NCI-H2171 (cell line): ENCODE data around the gene TRHDE.
"Not testable (repeated sequence)": the region's sequence is repeated elsewhere in the genome, so short reads cannot be mapped to it uniquely, and the experiment has no call there.

Source experiments
- DNase-seq: peaks from one replicate; lab custom pipeline; 2025; lab: John Stamatoyannopoulos, UW

The TRHDE gene

DNA sequence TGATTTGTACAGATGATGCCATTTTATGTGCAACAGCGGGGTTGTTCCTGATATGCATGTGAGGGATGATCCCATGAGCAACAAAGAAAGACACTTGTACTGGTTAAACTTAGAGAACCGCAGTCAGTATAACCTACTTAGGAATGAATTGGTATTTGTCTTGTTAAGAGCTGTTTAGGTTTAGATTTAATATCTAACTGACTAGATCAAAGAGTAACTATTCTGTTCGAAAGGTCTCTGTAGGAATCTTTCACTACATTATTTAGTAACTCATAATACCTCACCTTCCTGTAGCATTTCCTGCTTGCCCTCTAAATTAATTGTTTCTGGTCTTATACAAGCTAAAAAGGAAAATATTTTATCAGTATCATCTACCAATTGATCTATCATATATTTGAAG lies 350.4 kb downstream of the TRHDE start:
- DNase-seq: no peak

DNA sequence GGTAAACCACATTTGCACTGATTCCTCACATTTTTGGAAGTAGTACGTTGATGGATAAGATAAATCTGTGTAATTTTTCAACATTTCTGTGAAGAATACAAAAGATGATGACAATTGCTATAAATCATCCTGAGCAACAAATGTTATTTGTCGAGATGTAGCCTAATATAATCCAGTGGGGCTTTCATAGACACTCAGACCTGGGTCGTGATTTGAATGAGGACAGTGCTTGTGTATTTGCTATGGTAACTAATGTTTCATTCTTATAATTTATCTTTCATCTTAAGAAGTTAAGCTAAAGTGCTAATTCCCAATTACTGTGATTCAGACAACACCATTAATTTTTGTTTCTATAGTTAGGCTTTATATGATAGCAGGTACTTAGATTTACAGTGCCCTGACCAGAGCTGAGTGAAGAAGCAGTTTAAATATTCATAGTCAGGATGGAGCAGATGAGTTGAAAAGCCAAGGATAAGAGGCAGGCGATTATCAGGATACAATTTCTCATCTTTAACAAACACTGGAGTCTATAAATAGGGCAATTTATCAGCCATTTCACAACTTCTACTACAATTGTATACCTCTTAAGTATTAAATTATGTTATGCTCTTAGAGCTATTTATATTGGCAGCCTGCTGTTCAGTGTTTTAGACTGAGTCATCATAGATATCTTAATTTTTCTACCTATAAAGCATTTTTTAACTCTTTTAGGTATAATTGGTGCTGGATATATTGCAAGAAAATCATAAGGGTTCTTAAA lies 359.9 kb downstream of the TRHDE start:
- DNase-seq: no peak

DNA sequence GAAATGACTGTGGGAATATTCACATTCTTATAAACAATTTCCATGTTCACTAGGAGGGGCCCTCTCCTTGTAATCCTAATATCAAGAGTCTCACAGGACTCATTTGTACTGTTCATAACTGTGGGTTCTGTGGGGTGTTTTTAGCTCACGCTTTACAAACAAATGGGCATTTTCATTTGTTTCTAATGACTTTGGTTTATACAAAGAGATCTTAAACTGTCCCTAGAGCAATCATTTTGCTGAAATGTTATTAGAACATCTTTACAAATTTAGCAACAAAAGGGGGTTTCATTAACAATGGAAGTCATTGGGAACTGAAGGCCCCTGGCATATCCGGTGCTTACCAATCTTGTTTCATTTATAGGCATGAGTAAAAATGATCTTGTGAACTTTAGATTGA lies 370.5 kb downstream of the TRHDE start:
- DNase-seq: no peak

DNA sequence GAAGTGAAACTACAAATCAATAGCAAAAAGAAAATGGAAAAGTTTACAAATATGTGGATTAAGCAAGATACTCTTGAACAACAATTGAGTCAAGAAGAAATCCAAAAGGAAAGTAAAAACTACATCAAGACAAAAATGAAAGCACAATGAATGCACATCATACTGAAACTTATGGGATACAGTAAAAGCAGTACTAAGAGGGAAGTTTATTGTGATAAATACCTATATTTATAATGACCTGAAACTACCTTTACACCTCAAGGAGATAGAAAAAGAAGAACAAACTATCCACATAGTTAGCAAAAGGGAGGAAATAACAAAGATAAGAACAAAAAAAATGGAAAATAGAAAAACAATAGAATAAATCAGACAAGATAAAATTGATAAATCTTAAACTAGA lies 375.0 kb downstream of the TRHDE start:
- DNase-seq: no peak

DNA sequence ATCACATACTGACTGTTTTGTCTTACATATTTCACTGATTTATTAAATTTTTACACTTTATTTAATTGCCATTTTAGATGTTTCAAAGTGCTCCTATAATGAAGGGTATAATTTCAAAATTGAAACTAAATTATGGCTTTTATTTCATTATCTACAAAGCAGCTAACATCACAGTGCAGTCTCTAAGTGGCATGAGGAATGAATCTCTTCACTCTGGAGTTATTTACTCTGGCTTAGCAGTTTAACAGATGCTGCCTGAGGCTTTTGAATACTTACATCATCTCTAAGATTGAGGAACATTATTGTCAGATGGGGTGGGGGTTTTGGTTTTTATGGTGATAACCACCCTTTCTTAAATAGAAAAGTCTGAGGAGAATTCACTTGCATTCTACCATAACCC lies 386.4 kb downstream of the TRHDE start:
- DNase-seq: no peak

DNA sequence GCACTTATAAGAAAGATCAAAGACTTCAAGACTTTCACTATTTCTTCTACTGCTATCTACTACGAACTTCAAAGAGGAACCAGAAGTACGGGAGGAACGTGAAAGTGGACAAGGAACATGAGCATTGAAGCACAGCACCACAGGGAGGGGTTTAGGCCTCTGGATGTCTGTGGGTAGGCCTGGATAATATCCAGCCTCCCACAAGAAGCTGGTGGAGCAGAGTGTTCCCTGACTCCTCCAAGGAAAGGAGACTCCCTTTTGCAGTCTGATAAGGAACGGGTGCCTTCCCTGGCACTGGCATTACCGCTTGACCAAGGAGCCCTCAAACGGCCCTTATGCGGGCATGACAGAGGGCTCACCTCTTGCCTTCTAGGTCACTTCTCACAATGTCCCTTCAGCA lies 388.0 kb downstream of the TRHDE start:
- not testable (repeated sequence) for DNase-seq

DNA sequence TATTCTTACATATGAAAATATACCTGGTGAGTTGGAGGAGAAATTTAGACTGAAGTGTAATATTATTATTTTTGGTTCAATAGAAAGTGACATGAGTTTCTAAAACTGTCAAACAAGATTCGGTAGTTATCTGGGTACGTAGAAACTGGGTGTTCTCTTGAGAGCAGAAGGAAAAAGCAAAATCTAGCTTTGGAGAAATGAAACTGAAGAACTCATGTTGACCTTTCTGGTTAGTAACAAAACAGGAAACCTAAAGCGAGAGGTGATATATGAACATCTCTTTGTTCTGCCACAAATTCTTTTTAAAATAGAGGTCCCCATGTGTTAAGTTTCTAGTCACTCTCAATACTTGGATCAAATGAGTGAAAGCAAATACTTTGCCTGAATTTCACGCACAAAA lies 401.7 kb downstream of the TRHDE start:
- no peak for DNase-seq

DNA sequence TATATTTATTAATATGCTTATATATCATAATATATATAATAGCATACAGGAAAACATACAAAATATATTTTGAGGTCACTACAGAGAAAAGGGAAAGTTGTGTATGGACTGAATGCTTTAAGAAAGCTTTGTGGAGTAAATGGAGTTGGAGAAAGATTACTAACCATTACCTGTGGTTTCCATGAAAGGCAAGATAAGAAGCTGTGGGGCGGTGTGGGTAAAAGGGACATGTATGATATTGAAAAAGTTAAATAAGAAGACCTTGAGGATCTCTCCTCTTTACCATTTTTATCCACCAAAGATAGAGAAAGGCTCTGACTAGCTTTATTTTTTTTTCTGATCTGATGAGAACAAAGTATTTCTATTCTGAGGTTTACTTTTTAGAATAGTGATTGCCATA lies 404.4 kb downstream of the TRHDE start:
- DNase-seq: no peak

DNA sequence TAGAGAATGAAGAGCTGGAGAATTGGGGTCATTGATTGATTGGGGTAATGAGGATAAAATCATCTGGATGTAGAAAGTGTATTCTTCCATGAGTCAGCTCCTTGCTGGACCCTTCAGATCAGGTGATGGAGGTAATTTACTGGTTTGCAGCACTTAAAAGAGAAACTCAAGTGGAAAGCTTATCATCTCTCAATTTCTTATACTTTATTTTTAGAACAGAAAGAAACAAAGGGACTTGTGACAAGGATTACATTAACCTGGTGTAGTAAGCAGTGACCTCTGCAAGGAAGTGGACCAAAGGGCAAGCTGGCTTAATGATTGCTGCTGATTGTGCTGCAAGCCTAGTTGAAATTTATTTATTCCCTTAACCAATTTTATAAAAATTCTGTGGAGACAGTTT lies 405.0 kb downstream of the TRHDE start:
- no peak for DNase-seq

DNA sequence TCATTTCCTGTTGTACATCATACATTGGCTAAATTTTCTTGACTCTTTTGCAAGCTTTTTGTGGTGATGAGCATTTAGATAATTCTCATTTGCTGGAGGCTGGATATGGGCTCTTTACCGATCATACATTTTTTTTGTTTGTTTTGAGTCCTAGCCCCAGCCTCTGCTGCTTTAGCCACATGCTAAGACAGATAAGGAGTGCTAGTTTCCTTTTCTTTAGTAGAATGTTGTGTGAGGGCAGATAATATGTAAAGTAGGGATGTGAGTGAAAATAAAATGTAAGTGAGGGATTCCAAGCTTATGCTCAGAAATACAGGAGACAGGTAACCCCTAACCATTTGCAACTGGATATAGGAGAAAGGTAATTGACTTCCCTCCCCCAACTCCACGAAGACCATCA lies 405.7 kb downstream of the TRHDE start:
- DNase-seq: no peak

DNA sequence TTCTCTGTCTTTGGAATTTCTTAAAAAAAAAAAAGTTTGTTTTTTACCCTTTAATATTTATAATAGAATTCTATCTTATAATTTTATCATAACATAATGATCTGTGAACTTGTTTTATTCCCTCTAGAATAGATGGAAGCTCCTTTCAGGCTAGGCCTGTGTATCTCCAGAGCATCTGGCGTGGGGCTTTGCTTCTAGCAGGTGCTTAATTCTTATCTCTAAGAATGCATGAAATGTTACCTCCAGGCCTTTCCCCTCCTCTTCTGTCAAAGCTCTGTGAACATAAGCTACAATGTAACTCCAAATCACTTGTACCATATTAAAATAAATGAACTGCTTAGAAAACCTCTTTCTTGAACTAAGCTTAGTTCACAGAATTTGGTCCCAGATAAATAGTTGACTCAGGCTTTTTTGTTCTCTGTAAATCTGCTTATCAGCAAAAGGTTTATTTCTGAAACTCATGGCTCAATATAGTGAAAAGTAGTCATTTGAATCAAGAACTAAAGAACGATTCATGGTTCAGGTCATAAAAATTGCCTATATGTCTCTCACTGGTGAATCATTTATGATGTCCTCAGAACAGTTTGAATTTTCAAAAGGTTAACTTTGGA lies 407.1 kb downstream of the TRHDE start:
- DNase-seq: no peak

DNA sequence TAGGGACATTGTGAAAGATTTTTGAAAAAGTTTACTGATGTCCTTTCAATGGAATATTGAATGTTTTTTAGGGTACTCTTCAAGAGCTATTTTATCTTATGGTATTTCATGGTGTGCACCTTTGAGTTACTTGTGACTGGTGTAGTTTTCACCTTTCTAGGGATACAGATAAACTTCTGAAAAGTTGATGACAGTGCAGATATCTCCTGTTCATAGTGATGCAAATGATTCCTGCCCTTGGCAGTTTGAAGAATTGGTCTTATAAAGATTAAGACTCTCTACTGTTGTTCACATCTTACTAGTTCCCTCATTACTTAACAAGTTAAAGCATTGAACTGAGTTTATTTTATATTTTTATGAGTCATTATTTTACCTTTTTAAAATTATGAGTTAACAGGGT lies 408.9 kb downstream of the TRHDE start:
- no peak for DNase-seq

DNA sequence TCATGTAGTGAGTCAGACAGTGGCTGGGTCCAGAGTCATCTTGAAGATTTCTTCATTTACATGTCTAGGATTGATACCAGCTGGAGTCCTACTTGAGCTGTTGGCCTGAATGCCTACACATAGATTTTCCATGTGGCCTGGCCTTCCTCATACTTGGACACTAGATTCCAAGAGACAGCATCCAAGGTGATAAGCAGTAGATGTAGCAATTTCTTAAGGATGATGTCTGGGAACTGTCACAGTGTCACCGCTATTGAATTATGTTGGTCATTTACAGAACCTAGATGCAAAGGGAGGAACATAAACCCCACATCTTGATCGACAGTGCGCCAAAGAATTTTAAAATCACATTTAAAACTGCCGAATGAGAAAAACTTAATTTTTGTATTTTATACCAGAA lies 412.3 kb downstream of the TRHDE start:
- DNase-seq: no peak

DNA sequence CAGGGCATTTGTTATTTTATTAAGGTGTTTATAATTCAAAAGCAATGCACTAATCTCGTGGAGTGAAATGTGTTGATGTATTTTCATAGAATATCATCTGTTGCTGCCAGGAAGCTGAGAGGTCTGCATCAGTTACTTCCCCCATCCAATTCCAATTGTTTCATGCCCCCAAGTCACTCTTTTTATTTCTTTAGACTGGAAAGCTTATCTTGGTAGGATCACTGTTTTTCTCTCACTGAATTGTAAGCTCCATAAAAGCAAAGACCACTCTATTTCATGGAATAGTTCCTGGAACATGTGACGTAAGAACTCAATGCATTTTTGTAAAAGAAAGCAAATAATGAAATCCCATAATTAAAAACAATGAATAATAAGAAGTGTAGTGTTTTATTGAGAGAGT lies 420.2 kb downstream of the TRHDE start:
- no peak for DNase-seq

DNA sequence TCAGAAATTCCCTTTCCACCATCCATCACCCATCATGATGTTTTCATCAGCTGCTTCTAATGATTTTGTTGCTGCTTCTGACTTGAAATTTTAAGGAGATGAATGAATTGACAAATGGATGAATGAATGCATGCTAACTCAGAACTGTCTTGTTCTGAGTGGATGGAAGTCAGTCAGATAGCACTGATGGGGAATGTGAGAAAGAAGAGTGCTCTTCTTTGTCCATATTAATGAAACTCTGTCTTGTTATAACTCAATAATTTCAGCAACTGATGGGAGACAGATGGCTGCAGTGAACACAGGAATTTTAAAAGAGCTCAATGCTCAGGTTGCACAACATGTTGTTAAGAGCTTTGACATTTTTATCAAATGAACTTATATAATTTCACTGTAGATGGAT lies 422.0 kb downstream of the TRHDE start:
- DNase-seq: no peak

DNA sequence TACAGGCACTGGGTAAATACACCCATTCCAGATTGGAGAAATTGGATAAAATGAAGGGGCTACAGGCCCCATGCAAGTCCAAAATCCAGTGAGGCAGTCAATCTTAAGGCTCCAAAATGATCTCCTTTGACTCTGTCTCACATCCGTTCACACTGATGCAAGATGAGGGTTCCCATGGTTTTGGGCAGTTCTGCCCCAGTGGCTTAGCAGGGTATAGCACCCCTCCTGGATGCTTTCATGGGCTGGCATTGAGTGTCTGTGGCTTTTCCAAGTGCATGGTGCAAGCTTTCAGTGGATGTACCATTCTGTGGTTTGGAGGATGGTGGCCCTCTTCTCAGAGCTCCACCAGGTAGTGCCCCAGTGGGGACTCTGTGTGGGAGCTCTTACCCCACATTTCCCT lies 427.2 kb downstream of the TRHDE start:
- DNase-seq: no peak

DNA sequence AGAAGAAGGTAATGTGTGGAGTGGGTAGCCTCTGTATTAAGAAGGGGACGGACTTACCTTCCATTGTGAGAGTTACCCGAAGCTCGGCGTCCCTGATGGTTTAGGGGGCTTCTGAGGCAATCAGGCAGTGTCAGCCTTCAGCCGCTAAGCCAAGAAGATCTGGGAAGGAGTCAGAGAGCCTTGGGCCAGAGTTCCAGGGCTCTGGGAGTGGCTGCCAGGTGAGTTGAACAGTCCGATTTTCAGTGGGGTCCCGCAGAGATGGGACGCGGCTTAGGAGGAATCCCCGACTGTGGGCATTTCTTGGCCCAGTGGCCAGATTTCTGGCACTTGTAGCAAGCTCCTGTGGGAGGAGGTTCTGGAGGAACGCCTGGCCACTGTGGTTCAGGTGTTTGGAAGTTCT lies 439.9 kb downstream of the TRHDE start:
- not testable (repeated sequence) for DNase-seq

DNA sequence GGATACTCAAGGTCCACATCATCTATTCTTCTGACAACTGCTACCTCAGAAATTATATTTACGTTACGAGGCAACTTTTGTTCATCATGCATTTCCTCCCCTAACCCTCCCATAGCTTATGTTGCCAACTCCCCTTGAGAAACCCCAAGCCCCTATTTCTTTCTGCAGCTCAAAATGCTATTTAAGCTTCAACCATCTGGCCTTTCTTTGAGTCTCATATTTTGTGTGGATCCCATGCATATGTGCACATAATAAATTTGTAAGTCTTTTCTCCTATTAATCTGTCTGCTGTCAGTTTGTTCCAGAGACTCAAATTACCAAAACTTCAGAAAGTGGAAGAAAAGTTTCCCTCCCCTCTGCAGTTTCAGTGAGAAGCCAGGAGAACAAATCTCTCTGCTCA lies 444.1 kb downstream of the TRHDE start:
- DNase-seq: no peak

DNA sequence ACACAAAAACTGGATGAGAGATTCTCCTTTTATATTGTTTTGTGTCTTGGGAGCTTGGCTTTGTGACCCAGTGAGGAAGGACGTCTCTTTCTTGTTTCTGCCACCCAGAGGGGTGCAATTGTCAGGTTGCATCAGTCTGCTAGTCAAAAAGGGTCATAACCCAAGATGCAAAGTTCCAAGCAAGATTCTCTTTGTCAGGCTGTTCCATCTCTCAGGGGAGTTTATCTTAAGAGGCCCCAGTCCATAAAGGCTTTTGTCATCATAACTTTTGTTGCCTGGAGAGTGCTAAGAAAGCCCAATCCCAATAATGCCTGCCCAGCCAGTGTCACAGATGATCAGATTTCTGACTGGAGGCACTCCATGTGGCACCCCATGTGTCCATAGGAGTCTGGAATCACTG lies 444.9 kb downstream of the TRHDE start:
- DNase-seq: no peak
